Keratinocyte (primary cell): ENCODE data around the gene METTL9. TPM values are rescaled to one million over a fixed set of nuclear protein-coding genes. Genes with fewer than 3 reads are reported as not detected.
A peak's percentile ranks its signal among the peaks of the same experiment; 100 is the strongest.

Source experiments
- DNase-seq: peaks from one replicate; pipeline ENCODE4 v3.0.0-alpha.2; 2011; ENCODE audit warnings: low read depth, missing footprints, low spot score
- FAIRE-seq: peaks from 2 replicates; lab custom pipeline; 2011; peaks lifted over from hg19 to GRCh38; lab: Jason Lieb, UNC
- H2AFZ ChIP-seq: 2 replicates; pipeline ENCODE4 v1.6.0; 2012; ENCODE audit warnings: low read length, control low read depth, inconsistent platforms; ENCODE audit not compliant: control insufficient read depth
- H3K27ac ChIP-seq: 2 replicates; pipeline ENCODE4 v1.5.1; 2011; ENCODE audit warnings: low read length; ENCODE audit not compliant: control insufficient read depth, insufficient read depth
- H3K27me3 ChIP-seq: 3 replicates; pipeline ENCODE4 v1.6.0; 2011; ENCODE audit warnings: low read length; ENCODE audit not compliant: control insufficient read depth, insufficient read depth; ENCODE audit errors: extremely low read depth
- H3K36me3 ChIP-seq, 2 experiments: 2 replicates in 1 of 2; 3 replicates in 1 of 2; pipeline ENCODE4 v1.5.1; 2011; ENCODE audit warnings: low read length in 2 of 2, mild to moderate bottlenecking in 1 of 2; ENCODE audit not compliant: control insufficient read depth in 2 of 2, insufficient read depth in 2 of 2; ENCODE audit errors: extremely low read depth in 1 of 2
- H3K4me1 ChIP-seq: 3 replicates; pipeline ENCODE4 v1.5.1; 2011; ENCODE audit warnings: low read length; ENCODE audit not compliant: control insufficient read depth, insufficient read depth; ENCODE audit errors: extremely low read depth
- H3K4me2 ChIP-seq: 3 replicates; pipeline ENCODE4 v1.6.0; 2011; ENCODE audit warnings: low read depth, low read length; ENCODE audit not compliant: control insufficient read depth, insufficient read depth; ENCODE audit errors: extremely low read depth
- H3K4me3 ChIP-seq, 3 experiments: fragments of 200-600 bp in 1 of 3; sonication (generic) in 1 of 3; 2 replicates in 2 of 3; 3 replicates in 1 of 3; pipeline ENCODE4 v1.5.1; 2011 to 2016; ENCODE audit warnings: low read length in 3 of 3, mild to moderate bottlenecking in 3 of 3, control low read depth in 2 of 3, inconsistent platforms in 1 of 3, low read depth in 1 of 3, mixed read lengths in 1 of 3, mixed run types in 1 of 3, moderate library complexity in 1 of 3; ENCODE audit not compliant: control insufficient read depth in 2 of 3, insufficient read depth in 2 of 3; ENCODE audit errors: extremely low read depth in 1 of 3
- H3K79me2 ChIP-seq: 2 replicates; pipeline ENCODE4 v1.6.0; 2012; ENCODE audit warnings: low read length; ENCODE audit not compliant: control insufficient read depth, insufficient read depth
- H3K9ac ChIP-seq: 3 replicates; pipeline ENCODE4 v1.6.0; 2011; ENCODE audit warnings: low read length; ENCODE audit not compliant: control insufficient read depth, insufficient read depth; ENCODE audit errors: extremely low read depth
- H3K9me1 ChIP-seq: 3 replicates; pipeline ENCODE4 v1.6.0; 2011; ENCODE audit warnings: low read length; ENCODE audit not compliant: control insufficient read depth, insufficient read depth; ENCODE audit errors: extremely low read depth
- H3K9me3 ChIP-seq: 2 replicates; pipeline ENCODE4 v1.5.1; 2012; ENCODE audit warnings: low read depth, low read length; ENCODE audit not compliant: control insufficient read depth
- H4K20me1 ChIP-seq: 3 replicates; pipeline ENCODE4 v1.6.0; 2011; ENCODE audit warnings: low read length; ENCODE audit not compliant: control insufficient read depth, insufficient read depth; ENCODE audit errors: extremely low read depth
- CTCF ChIP-seq, 3 experiments: IDR thresholded peaks in 1 of 3; conservative IDR thresholded peaks in 1 of 3; optimal IDR thresholded peaks in 1 of 3; 2 replicates in 2 of 3; 3 replicates in 1 of 3; pipeline versions ENCODE3 to v1.5.1; 2011; ENCODE audit warnings: low read length in 3 of 3, mild to moderate bottlenecking in 3 of 3, moderate library complexity in 2 of 3, control low read depth in 1 of 3, inconsistent platforms in 1 of 3; ENCODE audit not compliant: insufficient read depth in 2 of 3; ENCODE audit errors: extremely low read depth in 1 of 3
- EZH2 ChIP-seq: IDR thresholded peaks from one replicate; pipeline ENCODE4 v1.6.1; 2012; ENCODE audit warnings: inconsistent platforms, mild to moderate bottlenecking, low read length, moderate library complexity
- dilution Hi-C: fragments of 300-500 bp; cut with MboI; formaldehyde crosslinking; loops from one replicate; pipeline ENCODE4 v1.7.0; 2020; ENCODE audit warnings: low sequenced_read_pairs; ENCODE audit not compliant: extremely low pct_ligation_motif_present
- polyA plus RNA-seq, 5 experiments: library from polyadenylated mRNA; depleted of rRNA in 3 of 5; stranded (reverse) in 3 of 5; stranded (forward) in 1 of 5; unstranded in 1 of 5; fragments of >200 nt; gene quantifications; 1 replicate in 1 of 5; 2 replicates in 3 of 5; 3 replicates in 1 of 5; pipeline versions ENCODE4 v1.2.1 to v1.2.3, GENCODE V29; 2011 to 2012; ENCODE audit warnings: missing spikeins in 2 of 5, low read depth in 1 of 5, low replicate concordance in 1 of 5

Gene METTL9
- polyA plus RNA-seq, 1 donor (not counting 4 experiments of a cell fraction or from before 2014, with no cell fraction given), result 108 TPM

- Histone ChIP-seq H3K27ac (no peak overlapping the region), H3K79me2 (no peaks in the 10 kb centered on the region), H3K27me3 (no peaks in the 10 kb centered on the region), H3K9me3 (no peaks in the 10 kb centered on the region), H2AFZ (no peak overlapping the region), H4K20me1 (no peaks in the 10 kb centered on the region), H3K4me3 (no peak overlapping the region), H3K9me1 (no peaks in the 10 kb centered on the region), H3K4me2 (no peak overlapping the region), H3K9ac (no peak overlapping the region), H3K4me1 (no peaks in the 10 kb centered on the region), H3K36me3 (no peaks in the 10 kb centered on the region)
- TF ChIP-seq CTCF (optimal IDR thresholded peaks at IDR 0.05 in 1 of 3, IDR thresholded peaks at IDR 0.05 in 1 of 3, conservative IDR thresholded peaks at IDR 0.05 in 1 of 3; ENCODE audit: extremely low read depth in 1 of 3, insufficient read depth in 2 of 3, low read length in 3 of 3), result no peak
- no peak for TF ChIP-seq EZH2
- DNase-seq (no peak), FAIRE-seq (no peak)
- dilution Hi-C loops, result no loop called here
Measured at GRCh38 chr16:21593530-21594289, 5.7 kb upstream of the METTL9 start.

- no peak overlapping the region for H3K4me3 ChIP-seq
Measured at GRCh38 chr16:21597561-21598030, 1.8 kb upstream of the METTL9 start.

More at GRCh38 chr16:21597561-21598030, 1.8 kb upstream of the METTL9 start:
- Histone ChIP-seq H3K27ac (no peak overlapping the region), H3K4me2 (no peak overlapping the region), H3K27me3 (no peaks in the 10 kb centered on the region), H3K4me1 (peaks cover 17% of the 10 kb centered on the region), H3K9me1 (no peaks in the 10 kb centered on the region), H4K20me1 (no peaks in the 10 kb centered on the region), H3K9ac (no peak overlapping the region), H3K36me3 (no peaks in the 10 kb centered on the region), H2AFZ (peak overlapping the region; percentile 7), H3K79me2 (peaks cover 27% of the 10 kb centered on the region), H3K9me3 (no peaks in the 10 kb centered on the region)
- TF ChIP-seq EZH2, result no peak
- no peak for TF ChIP-seq CTCF (optimal IDR thresholded peaks at IDR 0.05 in 1 of 3, IDR thresholded peaks at IDR 0.05 in 1 of 3, conservative IDR thresholded peaks at IDR 0.05 in 1 of 3; ENCODE audit: extremely low read depth in 1 of 3, insufficient read depth in 2 of 3, low read length in 3 of 3)
- dilution Hi-C loops, result no loop called here
- DNase-seq (no peak), FAIRE-seq (no peak)
